GM12878 (cell line): Measurements from ENCODE around the gene RTN4. TPM values are rescaled to one million over a fixed set of nuclear protein-coding genes. Genes with fewer than 3 reads are reported as not detected.
A peak's percentile ranks its signal among the peaks of the same experiment; 100 is the strongest.

Experiments
- ATF7 ChIP-seq: fragments of 450-650 bp; IDR thresholded peaks from 2 replicates; pipeline ENCODE4 v1.6.1; 2016; ENCODE audit warnings: low read depth, mild to moderate bottlenecking
- CHD2 ChIP-seq: IDR thresholded peaks from 2 replicates; pipeline ENCODE4 v1.6.1; 2011; ENCODE audit warnings: low read depth, low read length, improper control_type of control experiment, borderline replicate concordance
- CHD4 ChIP-seq: fragments of 200-600 bp; sonication (generic); IDR thresholded peaks from 2 replicates; pipeline ENCODE4 v1.6.1; 2016; ENCODE audit warnings: mild to moderate bottlenecking
- CREM ChIP-seq: IDR thresholded peaks from 2 replicates; pipeline ENCODE4 v1.6.1; 2014; ENCODE audit warnings: antibody characterized with exemption, low read depth
- GATAD2B ChIP-seq: fragments of 450-650 bp; conservative IDR thresholded peaks from 2 replicates; pipeline ENCODE4 v1.6.1; 2017; ENCODE audit warnings: low read depth, mild to moderate bottlenecking, moderate library complexity
- JUND ChIP-seq: IDR thresholded peaks from 2 replicates; pipeline ENCODE4 v1.6.1; 2012; ENCODE audit warnings: low read depth, mild to moderate bottlenecking, low read length, improper control_type of control experiment, moderate library complexity
- NFYB ChIP-seq: IDR thresholded peaks from 2 replicates; pipeline ENCODE4 v1.6.1; 2011; ENCODE audit warnings: low read depth, mild to moderate bottlenecking, low read length, improper control_type of control experiment, moderate library complexity; ENCODE audit not compliant: insufficient read depth
- POU2F2 ChIP-seq: IDR thresholded peaks from 3 replicates; pipeline ENCODE4 v1.6.1; 2011; ENCODE audit warnings: low read depth, mild to moderate bottlenecking, low read length, borderline replicate concordance
- RUNX3 ChIP-seq: IDR thresholded peaks from 2 replicates; pipeline ENCODE4 v1.6.1; 2012; ENCODE audit warnings: low read length, inconsistent platforms
- SMAD1 ChIP-seq: fragments of 450-650 bp; IDR thresholded peaks from 2 replicates; pipeline ENCODE4 v1.6.1; 2018; ENCODE audit warnings: mild to moderate bottlenecking, low read depth; ENCODE audit not compliant: partially characterized antibody
- SMC3 ChIP-seq: IDR thresholded peaks from 2 replicates; pipeline ENCODE4 v1.6.1; 2011; ENCODE audit warnings: low read length, improper control_type of control experiment, borderline replicate concordance
- SP1 ChIP-seq: IDR thresholded peaks from one replicate; pipeline ENCODE4 v1.6.1; 2011; ENCODE audit warnings: low read depth, low read length
- SUPT20H ChIP-seq: IDR thresholded peaks from 2 replicates; pipeline ENCODE4 v1.6.1; 2011; ENCODE audit warnings: low read depth, mild to moderate bottlenecking, low read length, moderate library complexity, borderline replicate concordance; ENCODE audit not compliant: control insufficient read depth
- SUZ12 ChIP-seq: fragments of 200-600 bp; sonication (generic); IDR thresholded peaks from one replicate; pipeline ENCODE4 v1.6.1; 2018; ENCODE audit warnings: antibody characterized with exemption, mild to moderate bottlenecking; ENCODE audit not compliant: unreplicated experiment
- YY1 ChIP-seq: IDR thresholded peaks from 2 replicates; pipeline ENCODE4 v1.6.1; 2011; ENCODE audit warnings: low read depth, mild to moderate bottlenecking, low read length
- polyA plus RNA-seq, 11 experiments: library from polyadenylated mRNA; depleted of rRNA in 4 of 11; unstranded in 6 of 11; stranded (reverse) in 5 of 11; fragments of >200 nt; fragmentation: Nextera tagmentation in 4 of 11; fragmentation: Illumina TruSeq in 1 of 11; extraction: Ambion mirVana in 4 of 11; extraction: Trizol in 1 of 11; gene quantifications; 1 replicate in 1 of 11; 2 replicates in 10 of 11; pipeline versions ENCODE4 v1.2.1 to v1.2.3, GENCODE V29; 2011 to 2016; ENCODE audit warnings: inconsistent platforms in 2 of 11, missing spikeins in 2 of 11, low read depth in 1 of 11
- total RNA-seq, 4 experiments: library from RNA; depleted of rRNA in 3 of 4; stranded (reverse); fragments of >200 nt in 3 of 4; fragmentation: Illumina TruSeq in 1 of 4; extraction: Trizol in 1 of 4; gene quantifications; 2 replicates each; pipeline versions ENCODE4 v1.2.1 to v1.2.3, GENCODE V29; 2013 to 2021
- TF ChIP-seq, protein P1 (sequence below): fragments of 450-650 bp; conservative IDR thresholded peaks from 2 replicates; pipeline ENCODE4 v1.6.1; 2017; ENCODE audit warnings: mild to moderate bottlenecking, moderate library complexity
- TF ChIP-seq, protein P2 (sequence below): IDR thresholded peaks from 2 replicates; pipeline ENCODE4 v1.6.1; 2012; ENCODE audit warnings: low read length, inconsistent platforms
- TF ChIP-seq, protein P3 (sequence below): IDR thresholded peaks from 2 replicates; pipeline ENCODE4 v1.6.1; 2012; ENCODE audit warnings: mild to moderate bottlenecking, low read depth, low read length
- TF ChIP-seq, protein P4 (sequence below): fragments of 150-350 bp; IDR thresholded peaks from 2 replicates; pipeline ENCODE4 v1.6.1; 2016; ENCODE audit warnings: low read depth, low read length

The RTN4 gene
- total and polyA plus RNA-seq, 10 of the 15 experiments (the other 5 are each of a cell fraction or from before 2014, with no cell fraction given) = 56.0 to 133 (median 83.3) TPM

DNA sequence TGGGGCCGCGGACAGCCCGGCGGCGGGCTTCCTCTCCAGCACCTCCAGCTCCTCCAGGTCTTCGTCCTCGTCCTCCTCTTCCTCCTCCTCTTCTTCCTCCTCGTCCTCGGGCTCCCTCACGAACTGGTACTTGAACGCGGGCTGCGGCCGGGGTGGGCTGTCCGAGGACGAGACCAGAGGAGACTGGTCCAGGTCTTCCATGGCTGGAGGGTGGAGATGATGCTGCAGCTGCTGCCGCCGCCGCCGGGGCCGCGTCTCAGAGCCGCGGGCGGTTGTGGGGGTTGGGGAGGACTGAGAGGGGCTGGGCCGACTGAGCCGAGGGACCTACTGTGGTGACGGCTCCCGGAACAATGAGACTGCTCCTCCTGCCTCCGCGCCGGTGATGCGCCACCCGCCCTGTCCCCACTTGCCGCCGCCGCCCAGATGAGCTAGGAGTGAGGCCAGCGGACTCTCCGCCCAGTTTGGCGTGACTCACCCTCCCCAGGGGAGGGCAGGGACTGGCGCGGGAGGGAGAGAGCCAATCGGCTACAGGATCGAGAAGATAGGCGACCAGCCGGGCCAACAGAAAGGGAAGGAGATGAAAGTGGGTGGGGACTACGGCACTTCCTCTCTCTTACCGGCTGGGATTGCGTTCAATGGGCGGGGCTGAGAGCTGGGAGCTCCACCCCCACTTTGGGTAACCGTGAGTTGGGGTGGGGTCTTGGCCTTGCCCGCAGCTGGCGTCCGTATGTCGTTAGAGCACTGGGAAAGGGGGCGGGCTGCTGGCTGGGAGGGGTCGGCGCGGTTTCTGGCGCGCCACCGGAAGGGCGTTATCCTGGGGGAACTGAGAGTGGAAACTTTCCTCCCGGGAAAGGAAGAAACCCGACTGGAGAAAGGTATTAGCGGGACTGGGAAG is at the start of gene RTN4 (continued):
- TF ChIP-seq ATF7 = peak; percentile 83
- TF ChIP-seq CHD2 = peak; percentile 93
- TF ChIP-seq SP1 = peak; percentile 98
- peak; percentile 87 for TF ChIP-seq NFYB
- TF ChIP-seq CREM = peak; percentile 70
- no peak for TF ChIP-seq SMC3
- TF ChIP-seq SMAD1 = no peak
- TF ChIP-seq GATAD2B = peak; percentile 68; the same call in 1 of the 2 replicates
- TF ChIP-seq, protein P1, sequence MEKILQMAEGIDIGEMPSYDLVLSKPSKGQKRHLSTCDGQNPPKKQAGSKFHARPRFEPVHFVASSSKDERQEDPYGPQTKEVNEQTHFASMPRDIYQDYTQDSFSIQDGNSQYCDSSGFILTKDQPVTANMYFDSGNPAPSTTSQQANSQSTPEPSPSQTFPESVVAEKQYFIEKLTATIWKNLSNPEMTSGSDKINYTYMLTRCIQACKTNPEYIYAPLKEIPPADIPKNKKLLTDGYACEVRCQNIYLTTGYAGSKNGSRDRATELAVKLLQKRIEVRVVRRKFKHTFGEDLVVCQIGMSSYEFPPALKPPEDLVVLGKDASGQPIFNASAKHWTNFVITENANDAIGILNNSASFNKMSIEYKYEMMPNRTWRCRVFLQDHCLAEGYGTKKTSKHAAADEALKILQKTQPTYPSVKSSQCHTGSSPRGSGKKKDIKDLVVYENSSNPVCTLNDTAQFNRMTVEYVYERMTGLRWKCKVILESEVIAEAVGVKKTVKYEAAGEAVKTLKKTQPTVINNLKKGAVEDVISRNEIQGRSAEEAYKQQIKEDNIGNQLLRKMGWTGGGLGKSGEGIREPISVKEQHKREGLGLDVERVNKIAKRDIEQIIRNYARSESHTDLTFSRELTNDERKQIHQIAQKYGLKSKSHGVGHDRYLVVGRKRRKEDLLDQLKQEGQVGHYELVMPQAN = peak; percentile 65
- TF ChIP-seq JUND = peak; percentile 58; the same call in 1 of the 2 replicates
- no peak for TF ChIP-seq CHD4
- TF ChIP-seq RUNX3 = peak; percentile 43
- TF ChIP-seq, protein P2, sequence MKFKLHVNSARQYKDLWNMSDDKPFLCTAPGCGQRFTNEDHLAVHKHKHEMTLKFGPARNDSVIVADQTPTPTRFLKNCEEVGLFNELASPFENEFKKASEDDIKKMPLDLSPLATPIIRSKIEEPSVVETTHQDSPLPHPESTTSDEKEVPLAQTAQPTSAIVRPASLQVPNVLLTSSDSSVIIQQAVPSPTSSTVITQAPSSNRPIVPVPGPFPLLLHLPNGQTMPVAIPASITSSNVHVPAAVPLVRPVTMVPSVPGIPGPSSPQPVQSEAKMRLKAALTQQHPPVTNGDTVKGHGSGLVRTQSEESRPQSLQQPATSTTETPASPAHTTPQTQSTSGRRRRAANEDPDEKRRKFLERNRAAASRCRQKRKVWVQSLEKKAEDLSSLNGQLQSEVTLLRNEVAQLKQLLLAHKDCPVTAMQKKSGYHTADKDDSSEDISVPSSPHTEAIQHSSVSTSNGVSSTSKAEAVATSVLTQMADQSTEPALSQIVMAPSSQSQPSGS = no peak
- TF ChIP-seq, protein P3, sequence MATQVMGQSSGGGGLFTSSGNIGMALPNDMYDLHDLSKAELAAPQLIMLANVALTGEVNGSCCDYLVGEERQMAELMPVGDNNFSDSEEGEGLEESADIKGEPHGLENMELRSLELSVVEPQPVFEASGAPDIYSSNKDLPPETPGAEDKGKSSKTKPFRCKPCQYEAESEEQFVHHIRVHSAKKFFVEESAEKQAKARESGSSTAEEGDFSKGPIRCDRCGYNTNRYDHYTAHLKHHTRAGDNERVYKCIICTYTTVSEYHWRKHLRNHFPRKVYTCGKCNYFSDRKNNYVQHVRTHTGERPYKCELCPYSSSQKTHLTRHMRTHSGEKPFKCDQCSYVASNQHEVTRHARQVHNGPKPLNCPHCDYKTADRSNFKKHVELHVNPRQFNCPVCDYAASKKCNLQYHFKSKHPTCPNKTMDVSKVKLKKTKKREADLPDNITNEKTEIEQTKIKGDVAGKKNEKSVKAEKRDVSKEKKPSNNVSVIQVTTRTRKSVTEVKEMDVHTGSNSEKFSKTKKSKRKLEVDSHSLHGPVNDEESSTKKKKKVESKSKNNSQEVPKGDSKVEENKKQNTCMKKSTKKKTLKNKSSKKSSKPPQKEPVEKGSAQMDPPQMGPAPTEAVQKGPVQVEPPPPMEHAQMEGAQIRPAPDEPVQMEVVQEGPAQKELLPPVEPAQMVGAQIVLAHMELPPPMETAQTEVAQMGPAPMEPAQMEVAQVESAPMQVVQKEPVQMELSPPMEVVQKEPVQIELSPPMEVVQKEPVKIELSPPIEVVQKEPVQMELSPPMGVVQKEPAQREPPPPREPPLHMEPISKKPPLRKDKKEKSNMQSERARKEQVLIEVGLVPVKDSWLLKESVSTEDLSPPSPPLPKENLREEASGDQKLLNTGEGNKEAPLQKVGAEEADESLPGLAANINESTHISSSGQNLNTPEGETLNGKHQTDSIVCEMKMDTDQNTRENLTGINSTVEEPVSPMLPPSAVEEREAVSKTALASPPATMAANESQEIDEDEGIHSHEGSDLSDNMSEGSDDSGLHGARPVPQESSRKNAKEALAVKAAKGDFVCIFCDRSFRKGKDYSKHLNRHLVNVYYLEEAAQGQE = peak; percentile 31; the same call in 1 of the 2 replicates
- TF ChIP-seq YY1 = peak; percentile 27; the same call in 1 of the 2 replicates
- TF ChIP-seq POU2F2 = peak; percentile 87
- no peak for TF ChIP-seq SUZ12
- TF ChIP-seq, protein P4, sequence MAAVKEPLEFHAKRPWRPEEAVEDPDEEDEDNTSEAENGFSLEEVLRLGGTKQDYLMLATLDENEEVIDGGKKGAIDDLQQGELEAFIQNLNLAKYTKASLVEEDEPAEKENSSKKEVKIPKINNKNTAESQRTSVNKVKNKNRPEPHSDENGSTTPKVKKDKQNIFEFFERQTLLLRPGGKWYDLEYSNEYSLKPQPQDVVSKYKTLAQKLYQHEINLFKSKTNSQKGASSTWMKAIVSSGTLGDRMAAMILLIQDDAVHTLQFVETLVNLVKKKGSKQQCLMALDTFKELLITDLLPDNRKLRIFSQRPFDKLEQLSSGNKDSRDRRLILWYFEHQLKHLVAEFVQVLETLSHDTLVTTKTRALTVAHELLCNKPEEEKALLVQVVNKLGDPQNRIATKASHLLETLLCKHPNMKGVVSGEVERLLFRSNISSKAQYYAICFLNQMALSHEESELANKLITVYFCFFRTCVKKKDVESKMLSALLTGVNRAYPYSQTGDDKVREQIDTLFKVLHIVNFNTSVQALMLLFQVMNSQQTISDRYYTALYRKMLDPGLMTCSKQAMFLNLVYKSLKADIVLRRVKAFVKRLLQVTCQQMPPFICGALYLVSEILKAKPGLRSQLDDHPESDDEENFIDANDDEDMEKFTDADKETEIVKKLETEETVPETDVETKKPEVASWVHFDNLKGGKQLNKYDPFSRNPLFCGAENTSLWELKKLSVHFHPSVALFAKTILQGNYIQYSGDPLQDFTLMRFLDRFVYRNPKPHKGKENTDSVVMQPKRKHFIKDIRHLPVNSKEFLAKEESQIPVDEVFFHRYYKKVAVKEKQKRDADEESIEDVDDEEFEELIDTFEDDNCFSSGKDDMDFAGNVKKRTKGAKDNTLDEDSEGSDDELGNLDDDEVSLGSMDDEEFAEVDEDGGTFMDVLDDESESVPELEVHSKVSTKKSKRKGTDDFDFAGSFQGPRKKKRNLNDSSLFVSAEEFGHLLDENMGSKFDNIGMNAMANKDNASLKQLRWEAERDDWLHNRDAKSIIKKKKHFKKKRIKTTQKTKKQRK = peak; percentile 66; the same call in 1 of the 2 replicates
- TF ChIP-seq SUPT20H = no peak
